Epithelial cell of proximal tubule (primary cell): ENCODE data around the gene SPOCK1. TPM values are rescaled to one million over a fixed set of nuclear protein-coding genes. Genes with fewer than 3 reads are reported as not detected.
"Not testable (repeated sequence)": the region's sequence is repeated elsewhere in the genome, so short reads cannot be mapped to it uniquely, and the experiment has no call there.

Experiments used
- DNase-seq: peaks from one replicate; pipeline ENCODE4 v3.0.0-alpha.2; 2011; ENCODE audit warnings: low read depth
- H3K4me3 ChIP-seq: 2 replicates; pipeline ENCODE4 v1.5.1; 2011; ENCODE audit warnings: low read depth, mild to moderate bottlenecking, low read length
- CTCF ChIP-seq: conservative IDR thresholded peaks from 2 replicates; pipeline ENCODE4 v1.5.1; 2012; ENCODE audit warnings: low read depth, mild to moderate bottlenecking, low read length
- total RNA-seq: library from RNA; depleted of rRNA; stranded (reverse); fragments of >200 nt; gene quantifications from 2 replicates; pipeline ENCODE4 v1.2.3, GENCODE V29; 2015

SPOCK1 gene
- total RNA-seq, 1 donor from 2014 or later: 31.4 TPM

DNA sequence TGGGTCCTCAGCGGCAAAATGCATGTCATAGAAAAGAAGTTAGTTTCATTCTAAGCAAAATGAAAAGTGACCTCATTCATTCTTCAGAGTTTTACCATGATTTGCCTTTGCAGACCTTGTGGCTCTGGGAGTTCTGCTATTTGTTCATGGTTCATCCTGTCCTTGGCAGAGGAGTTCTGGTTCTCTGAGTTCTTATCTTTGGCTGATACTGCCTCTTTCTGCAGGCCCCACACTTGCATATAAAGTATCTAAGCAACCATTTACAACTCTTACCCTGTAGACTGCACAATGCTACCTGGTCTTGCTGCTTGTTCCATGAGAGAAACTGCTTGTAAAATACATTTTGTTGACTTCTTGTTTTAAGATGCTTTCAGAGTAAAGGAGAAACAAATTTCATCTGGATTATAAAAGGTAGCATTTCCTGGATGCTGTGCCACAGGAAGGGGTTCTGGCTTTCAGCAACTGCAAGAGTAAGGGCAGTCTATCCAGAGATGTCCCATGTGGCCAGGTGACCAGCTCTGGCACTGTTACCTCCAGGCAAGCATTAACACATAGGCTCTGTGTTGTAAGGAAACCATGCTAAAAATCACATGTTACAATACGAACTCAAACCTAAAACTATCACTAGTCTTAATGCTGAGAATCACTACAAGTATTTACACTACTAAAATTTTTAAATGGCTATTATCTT is 513.2 kb downstream of the SPOCK1 start:
- TF ChIP-seq CTCF: no peak
- DNase-seq: no peak

GRCh38 chr5:136984772-136985446 is 514.2 kb downstream of the SPOCK1 start:
- TF ChIP-seq CTCF: no peak
- no peak overlapping the region for H3K4me3 ChIP-seq
- no peak for DNase-seq

More for the DNA sequence above, 513.2 kb downstream of the SPOCK1 start:
- H3K4me3 ChIP-seq: no peak overlapping the region

DNA sequence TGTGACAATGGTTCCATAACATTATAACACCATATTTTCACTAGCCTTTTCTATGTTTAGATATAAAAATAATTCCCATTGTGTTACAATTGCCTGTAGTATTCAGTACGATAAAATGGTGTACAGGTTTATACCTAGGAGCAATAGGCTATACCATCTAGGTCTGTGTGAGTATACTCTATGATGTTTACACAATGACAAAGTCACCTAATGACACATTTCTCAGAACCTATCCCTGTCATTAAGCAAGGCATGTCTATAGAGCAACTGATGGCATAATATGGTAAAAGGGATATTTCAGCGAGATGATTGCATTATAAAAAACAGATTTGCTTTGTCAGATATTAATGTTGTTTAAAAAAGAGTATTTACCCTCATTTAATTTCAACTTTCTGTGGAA is 517.2 kb downstream of the SPOCK1 start:
- H3K4me3 ChIP-seq: no peak overlapping the region
- DNase-seq: no peak
- TF ChIP-seq CTCF: no peak

DNA sequence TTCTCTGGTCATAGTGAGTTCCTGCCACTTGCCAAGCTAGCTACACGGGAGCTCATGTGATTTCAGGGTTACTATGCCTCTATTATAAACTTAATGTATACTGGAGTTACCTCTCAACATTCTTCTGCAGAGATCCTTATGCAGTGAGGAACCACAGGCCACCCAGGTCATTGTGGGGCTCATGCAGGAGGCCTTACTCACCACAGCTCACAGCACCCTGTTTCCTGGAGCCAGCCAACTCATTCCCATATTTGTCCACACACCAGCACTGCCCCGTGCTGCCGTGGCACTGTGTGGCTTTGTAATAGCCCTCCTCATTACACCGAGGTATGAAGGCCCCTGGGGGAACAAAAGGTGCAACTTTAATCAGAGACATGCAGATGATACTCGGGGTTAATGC is 520.0 kb downstream of the SPOCK1 start:
- no peak for DNase-seq
- no peak overlapping the region for H3K4me3 ChIP-seq
- TF ChIP-seq CTCF: no peak

DNA sequence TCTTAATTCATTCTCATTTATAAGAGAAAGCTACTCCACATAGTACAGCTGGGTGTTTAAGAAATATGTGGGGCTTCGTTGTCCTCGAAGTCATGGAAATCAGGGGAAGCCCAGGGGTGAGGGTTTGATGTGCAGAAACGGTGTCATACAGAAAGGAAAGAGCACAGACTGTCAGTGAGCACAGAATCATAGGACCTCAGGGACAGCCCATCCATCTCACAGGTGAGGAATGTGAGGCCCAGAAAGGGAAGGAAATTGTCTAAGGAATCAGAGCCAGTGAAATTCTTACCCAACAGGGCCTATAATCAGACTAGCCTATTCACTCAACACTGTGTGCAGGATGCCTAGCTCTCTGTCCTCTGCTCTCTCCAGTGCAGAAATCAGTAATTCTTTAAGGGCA is 535.6 kb downstream of the SPOCK1 start:
- TF ChIP-seq CTCF: no peak

GRCh38 chr5:136957428-136957827 is 541.7 kb downstream of the SPOCK1 start:
- TF ChIP-seq CTCF: no peak
- DNase-seq: no peak
- no peak overlapping the region for H3K4me3 ChIP-seq

More for the DNA sequence above, 535.6 kb downstream of the SPOCK1 start:
- no peak for DNase-seq
- no peak overlapping the region for H3K4me3 ChIP-seq

DNA sequence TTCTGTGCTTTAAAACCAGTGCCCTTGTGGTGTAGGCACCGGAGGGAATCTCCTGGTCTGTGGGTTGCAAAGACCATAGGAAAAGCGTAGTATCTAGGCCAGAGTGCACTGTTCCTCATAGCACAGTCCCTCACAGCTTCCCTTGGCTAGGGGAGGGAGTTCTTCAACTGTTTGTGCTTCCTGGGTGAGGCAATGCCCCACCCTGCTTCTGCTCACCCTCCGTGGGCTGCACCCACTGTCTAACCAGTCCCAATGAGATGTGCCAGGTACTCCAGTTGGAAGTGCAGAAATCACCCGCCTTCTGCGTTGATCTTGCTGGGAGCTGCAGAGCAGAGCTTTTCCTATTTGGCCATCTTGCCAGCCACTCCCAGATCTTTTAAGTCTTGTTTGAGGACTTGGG is 545.0 kb downstream of the SPOCK1 start:
- H3K4me3 ChIP-seq, DNase-seq: not testable (repeated sequence)

- not testable (repeated sequence) for DNase-seq, H3K4me3 ChIP-seq
Measured at GRCh38 chr5:136953346-136954069, 545.6 kb downstream of the SPOCK1 start.
